Uterus (tissue), 4 donors: ENCODE measurements around the gene TNF. TPM values are rescaled to one million over a fixed set of nuclear protein-coding genes. Genes with fewer than 3 reads are reported as not detected.

Experiments used
- DNase-seq, 2 donors: peaks; one replicate each; pipeline ENCODE4 v3.0.0-alpha.2; 2019 to 2020
- H3K27ac ChIP-seq, 2 donors: fragments of 200-600 bp; sonication (generic); 1 replicate in 1 of 2; 2 replicates in 1 of 2; pipeline ENCODE4 v1.5.1; 2016 to 2018
- H3K27me3 ChIP-seq, 2 donors: fragments of 200-600 bp; sonication (generic); one replicate each; pipeline ENCODE4 v1.5.1; 2018 to 2019; ENCODE audit warnings: control low read depth in 1 of 2
- H3K36me3 ChIP-seq, 2 donors: fragments of 200-600 bp; sonication (generic); one replicate each; pipeline ENCODE4 v1.5.1; 2019; ENCODE audit warnings: control low read depth in 1 of 2
- H3K4me1 ChIP-seq, 2 donors: fragments of 200-600 bp; sonication (generic); one replicate each; pipeline ENCODE4 v1.5.1; 2018 to 2019; ENCODE audit warnings: control low read depth in 1 of 2
- H3K4me3 ChIP-seq, 2 donors: fragments of 200-600 bp; sonication (generic); 1 replicate in 1 of 2; 2 replicates in 1 of 2; pipeline ENCODE4 v1.5.1; 2018 to 2019; ENCODE audit warnings: mild to moderate bottlenecking in 1 of 2
- H3K9me3 ChIP-seq, 2 donors: fragments of 200-600 bp; sonication (generic); one replicate each; pipeline ENCODE4 v1.5.1; 2019; ENCODE audit warnings: control low read depth in 1 of 2
- CTCF ChIP-seq, 4 experiments: fragments of 200-600 bp in 2 of 4; fragments of 450-650 bp in 2 of 4; sonication (generic) in 2 of 4; IDR thresholded peaks; one replicate each; pipeline ENCODE4 v1.5.1; 2016 to 2019; ENCODE audit warnings: antibody characterized with exemption in 4 of 4, mild to moderate bottlenecking in 2 of 4, moderate library complexity in 1 of 4
- POLR2A ChIP-seq, 2 donors: fragments of 450-650 bp; IDR thresholded peaks; one replicate each; pipeline ENCODE4 v1.6.1; 2016; ENCODE audit warnings: antibody characterized with exemption in 2 of 2, mild to moderate bottlenecking in 1 of 2, moderate library complexity in 1 of 2
- intact Hi-C: fragments of 100-400 bp; cut with DNase I; formaldehyde crosslinking; loops from one replicate; pipeline ENCODE4 v1.15.1; 2023; ENCODE audit warnings: low total_unique reads
- total RNA-seq, 4 donors: library from RNA; depleted of rRNA in 3 of 4; stranded (reverse); fragments of >200 nt in 3 of 4; gene quantifications; one replicate each; pipeline versions ENCODE4 v1.1.0 to v1.2.4, GENCODE V29; 2014 to 2023
- donor health status: DM: yes; HTN: yes; CAD: no.

TNF gene
- total RNA-seq, 4 donors from 2014 or later, result 1.3 TPM; not detected in 3

DNA sequence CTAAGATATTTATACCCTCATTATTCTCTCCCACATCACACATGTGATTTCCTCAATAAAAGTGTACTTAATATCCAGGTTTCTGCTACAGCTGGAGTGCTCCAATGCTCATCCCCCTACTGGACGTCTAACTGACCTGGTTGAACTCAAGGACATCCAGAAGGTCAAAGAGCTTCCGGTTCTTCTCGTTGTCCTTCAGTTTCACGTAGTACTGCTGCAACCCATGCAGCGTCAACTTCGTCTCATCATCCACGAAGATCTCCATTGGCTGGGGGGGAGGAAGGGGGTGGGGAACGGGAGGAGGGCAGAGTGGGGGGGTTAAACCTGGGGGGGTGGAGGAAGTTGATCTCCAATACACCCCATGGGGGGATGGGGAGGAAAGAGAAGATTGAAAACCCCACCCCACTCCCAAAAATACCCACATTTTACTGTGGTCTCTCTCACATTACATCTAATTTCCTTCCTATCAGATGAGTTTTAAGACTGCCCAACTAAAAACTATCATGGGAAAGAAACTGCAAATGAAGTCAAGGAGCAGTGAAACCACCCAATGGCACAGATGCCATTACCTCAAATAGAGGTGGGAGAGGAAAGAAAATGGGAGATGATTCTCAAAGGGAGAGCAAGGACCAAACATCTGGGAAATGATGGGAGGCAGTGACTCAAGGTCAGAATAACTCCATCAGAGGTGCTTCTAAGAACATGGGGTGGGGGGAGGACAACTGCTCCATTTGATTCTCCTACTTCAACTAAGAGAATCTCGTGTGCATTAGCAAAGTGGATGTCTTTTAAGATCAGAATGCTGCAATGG, 42.5 kb upstream of the TNF start:
- TF ChIP-seq CTCF (IDR thresholded peaks at IDR 0.05) (no peak), POLR2A (IDR thresholded peaks at IDR 0.05) (no peak)
- intact Hi-C loops, result no loop called here
- DNase-seq, result no peak
- Histone ChIP-seq H3K27me3 (no peaks in the 10 kb centered on the region), H3K36me3 (no peaks in the 10 kb centered on the region), H3K4me1 (no peaks in the 10 kb centered on the region), H3K4me3 (no peak overlapping the region), H3K27ac (no peak overlapping the region), H3K9me3 (no peaks in the 10 kb centered on the region)

- H3K27ac ChIP-seq, result no peak overlapping the region
- no peak for TF ChIP-seq POLR2A (IDR thresholded peaks at IDR 0.05)
- no peak for TF ChIP-seq CTCF (IDR thresholded peaks at IDR 0.05)
- H3K4me3 ChIP-seq, result no peak overlapping the region
- no peak for DNase-seq
- H3K9me3 ChIP-seq, result no peaks in the 10 kb centered on the region
- no peaks in the 10 kb centered on the region for H3K36me3 ChIP-seq
- intact Hi-C loops, result no loop called here
- H3K4me1 ChIP-seq, result no peaks in the 10 kb centered on the region
- H3K27me3 ChIP-seq, result no peaks in the 10 kb centered on the region
These were observed 41.9 kb upstream of the TNF start for GRCh38 chr6:31533455-31533841.

DNA sequence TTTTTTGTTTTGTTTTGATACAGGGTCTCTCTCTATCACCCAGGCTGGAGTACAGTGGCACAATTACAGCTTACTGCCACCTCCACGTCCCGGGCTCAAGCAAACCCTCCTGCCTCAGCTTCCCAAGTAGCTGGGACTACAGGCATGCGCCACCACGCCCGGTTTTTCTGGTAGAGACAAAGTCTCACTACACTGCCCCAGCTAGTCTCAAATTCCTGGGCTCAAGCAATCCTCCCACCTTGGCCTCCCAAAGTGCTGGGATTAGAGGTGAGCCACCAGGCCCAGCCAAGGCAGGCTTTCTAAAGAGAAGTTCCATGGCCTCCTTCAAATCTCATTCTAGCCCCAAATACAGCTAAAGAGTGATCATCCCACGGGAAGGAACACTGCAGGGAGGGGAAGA, 41.4 kb upstream of the TNF start:
- no peaks in the 10 kb centered on the region for H3K36me3 ChIP-seq
- no peaks in the 10 kb centered on the region for H3K4me1 ChIP-seq
- H3K27ac ChIP-seq, result no peak overlapping the region
- H3K4me3 ChIP-seq, result no peak overlapping the region
- intact Hi-C loops, result no loop called here
- no peaks in the 10 kb centered on the region for H3K9me3 ChIP-seq
- no peak for DNase-seq
- TF ChIP-seq CTCF (IDR thresholded peaks at IDR 0.05), result no peak
- TF ChIP-seq POLR2A (IDR thresholded peaks at IDR 0.05), result no peak
- H3K27me3 ChIP-seq, result no peaks in the 10 kb centered on the region

GRCh38 chr6:31534521-31535040, 40.8 kb upstream of the TNF start:
- Histone ChIP-seq H3K36me3 (no peaks in the 10 kb centered on the region), H3K4me1 (no peaks in the 10 kb centered on the region), H3K4me3 (no peak overlapping the region), H3K27ac (no peak overlapping the region), H3K9me3 (no peaks in the 10 kb centered on the region), H3K27me3 (no peaks in the 10 kb centered on the region)
- intact Hi-C loops, result no loop called here
- TF ChIP-seq CTCF (IDR thresholded peaks at IDR 0.05) (no peak), POLR2A (IDR thresholded peaks at IDR 0.05) (no peak)
- DNase-seq, result no peak

DNA sequence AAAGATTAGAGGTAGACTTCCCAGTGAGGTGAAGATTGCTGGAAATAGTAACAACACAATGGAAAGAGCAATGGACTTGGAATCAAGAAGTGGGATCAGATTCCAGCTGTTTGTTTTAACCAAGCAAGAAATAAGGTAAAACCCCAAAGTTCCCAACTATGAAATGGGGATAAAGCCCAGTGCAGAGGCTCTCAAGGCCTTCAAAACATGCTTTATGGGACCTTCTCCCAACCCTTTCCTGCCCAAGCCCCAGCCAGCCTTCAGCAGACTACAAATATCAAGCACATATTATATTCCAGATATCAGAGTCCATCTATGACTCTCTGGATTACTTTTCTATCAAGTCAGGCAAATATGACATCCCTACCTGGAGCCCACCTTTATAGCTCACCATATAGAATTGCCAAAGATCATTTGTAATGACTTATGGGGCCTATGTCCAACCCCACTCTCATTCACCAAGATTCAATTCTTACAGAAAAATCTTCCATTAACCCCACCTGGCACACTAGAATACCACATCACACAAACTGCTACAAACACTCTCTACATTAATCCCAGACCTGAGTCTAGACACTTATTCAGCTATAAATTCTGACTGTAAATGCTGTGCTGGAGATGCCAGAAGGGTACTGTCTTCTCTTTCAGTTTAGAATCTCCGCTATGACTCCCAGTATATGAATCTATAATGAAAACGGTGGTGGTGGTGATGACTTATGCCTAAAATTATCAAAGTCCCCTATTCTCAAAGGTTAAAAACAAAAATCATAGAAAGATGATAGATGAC, 39.6 kb upstream of the TNF start:
- Histone ChIP-seq H3K4me3 (no peak overlapping the region), H3K27ac (no peak overlapping the region), H3K4me1 (peaks cover 6% of the 10 kb centered on the region in 2 donors), H3K36me3 (no peaks in the 10 kb centered on the region), H3K27me3 (no peaks in the 10 kb centered on the region), H3K9me3 (no peaks in the 10 kb centered on the region)
- no peak for DNase-seq
- intact Hi-C loops, result no loop called here
- TF ChIP-seq CTCF (IDR thresholded peaks at IDR 0.05) (no peak), POLR2A (IDR thresholded peaks at IDR 0.05) (no peak)
